Adrenal gland (tissue), 12 donors: ENCODE data around the gene RNF4. TPM values are rescaled to one million over a fixed set of nuclear protein-coding genes. Genes with fewer than 3 reads are reported as not detected.
"Not testable (repeated sequence)": the region's sequence is repeated elsewhere in the genome, so short reads cannot be mapped to it uniquely, and the experiment has no call there.

ENCODE experiments used
- DNase-seq, 7 donors: peaks; one replicate each; pipeline ENCODE4 v3.0.0-alpha.2; 2019 to 2020
- H3K27ac ChIP-seq, 5 donors: fragments of 200-600 bp; sonication (generic) in 4 of 5; 1 replicate in 3 of 5; 2 replicates in 2 of 5; pipeline versions ENCODE4 v1.5.1 to v1.8.0; 2016 to 2020; ENCODE audit warnings: mild to moderate bottlenecking in 1 of 5
- H3K27me3 ChIP-seq: fragments of 200-600 bp; 2 replicates; pipeline ENCODE4 v1.8.0; 2021
- H3K36me3 ChIP-seq, 2 donors: fragments of 200-600 bp; replicated peaks in 1 of 2; 1 replicate in 1 of 2; 2 replicates in 1 of 2; pipeline versions ENCODE4 v1.5.1 to v1.8.0; 2018 to 2022
- H3K4me1 ChIP-seq, 2 donors: fragments of 200-600 bp; replicated peaks in 1 of 2; 1 replicate in 1 of 2; 2 replicates in 1 of 2; pipeline versions ENCODE4 v1.5.1 to v1.8.0; 2018 to 2021
- H3K4me3 ChIP-seq, 4 donors: fragments of 200-600 bp; sonication (generic) in 3 of 4; one replicate each; pipeline ENCODE4 v1.5.1; 2016 to 2018
- H3K9me3 ChIP-seq, 3 donors: fragments of 200-600 bp; sonication (generic) in 1 of 3; replicated peaks in 1 of 3; 1 replicate in 2 of 3; 2 replicates in 1 of 3; pipeline versions ENCODE4 v1.5.1 to v1.8.0; 2016 to 2021
- CTCF ChIP-seq, 6 experiments: fragments of 450-650 bp in 4 of 6; fragments of 200-600 bp in 2 of 6; sonication (generic) in 1 of 6; IDR thresholded peaks; 1 replicate in 5 of 6; 2 replicates in 1 of 6; pipeline versions ENCODE4 v1.5.1 to v1.8.0; 2016 to 2021; ENCODE audit warnings: antibody characterized with exemption in 6 of 6, mild to moderate bottlenecking in 2 of 6, moderate library complexity in 1 of 6
- POLR2A ChIP-seq, 2 donors: fragments of 450-650 bp; IDR thresholded peaks; one replicate each; pipeline ENCODE4 v1.6.1; 2017; ENCODE audit warnings: antibody characterized with exemption in 2 of 2, mild to moderate bottlenecking in 2 of 2, moderate library complexity in 1 of 2
- WGBS, 4 donors: extraction: QIAGEN DNeasy Blood & Tissue Kit in 2 of 4; methylation state at CpG; one replicate each; pipeline versions ENCODE4 v1.1.5 to v1.1.7; 2013 to 2017; 5-methylcytosine and 5-hydroxymethylcytosine counted together
- intact Hi-C, 2 donors: fragments of 100-400 bp; cut with DNase I; formaldehyde crosslinking; loops; one replicate each; pipeline versions ENCODE4 v1.14.1 to v1.15.0; 2022 to 2023
- polyA plus RNA-seq, 3 donors: library from polyadenylated mRNA; stranded (reverse); fragments of 200-250 nt in 2 of 3; fragments of 350-450 nt in 1 of 3; fragmentation: Illumina TruSeq in 1 of 3; extraction: RNeasy Lipid Tissue Mini Kit (QIAGEN cat#74804) in 1 of 3; gene quantifications; one replicate each; pipeline ENCODE4 v1.2.3, GENCODE V29; 2013 to 2014
- total RNA-seq, 9 donors: library from RNA; depleted of rRNA in 4 of 9; stranded (reverse); fragments of >200 nt in 4 of 9; fragments of 120-200 nt in 1 of 9; fragmentation: NEBNext Ultra II Directional in 1 of 9; extraction: Animal tissue kit (Norgen Biotek cat#: 25700) in 1 of 9; gene quantifications; one replicate each; pipeline versions ENCODE4 v1.1.0 to v1.2.4, GENCODE V29; 2013 to 2023
- donor health status: healthy with polysubstance abuse.
- donor health status: Bipolar disorder and iron deficiency.
- donor health status: DM: yes; HTN: yes; CAD: no.
- donor health status: DM: no; HTN: no; CAD: no.
- donor health status: DM: no; HTN: no; CAD: no.
- donor health status: DM: yes; HTN: yes; CAD: no.

RNF4 gene
- total and polyA plus RNA-seq, 12 donors: 14.5 to 84.1 (median 49.9) TPM

DNA sequence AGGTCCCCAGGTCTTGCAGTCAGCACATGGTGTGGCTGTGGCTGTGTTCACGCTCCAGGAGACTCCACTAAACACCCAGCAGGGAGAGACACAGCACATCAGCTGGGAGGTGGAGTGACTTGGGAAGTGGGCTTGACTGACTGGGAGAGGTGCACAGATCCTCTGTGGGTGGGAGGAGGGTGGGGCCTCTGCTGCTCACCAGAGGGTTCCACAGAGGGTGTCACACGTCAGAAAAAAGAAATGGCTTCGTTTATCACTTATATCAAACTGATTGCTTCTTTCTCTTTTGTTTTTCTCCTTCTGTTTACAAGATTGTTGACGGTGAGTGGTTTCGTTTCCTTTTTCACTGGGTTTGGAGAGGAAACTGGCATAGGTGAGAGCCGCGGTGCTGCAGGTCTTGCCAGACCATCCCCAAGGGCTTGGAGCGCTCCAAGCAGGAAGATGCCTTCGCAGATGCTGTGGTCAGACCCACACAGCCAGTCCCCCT, 42.8 kb downstream of the RNF4 start:
- no peak overlapping the region for H3K27ac ChIP-seq
- intact Hi-C loops: no loop called here
- WGBS, 4 donors: 82 to 96% (median 83%) methylated on average over 8 to 9 of the region's 9 CpGs
- no peak for TF ChIP-seq CTCF (IDR thresholded peaks at IDR 0.05)
- peaks cover 0 to 47% of the 10 kb centered on the region in 2 donors for H3K36me3 ChIP-seq
- no peaks in the 10 kb centered on the region for H3K27me3 ChIP-seq
- DNase-seq: no peak
- H3K4me3 ChIP-seq: no peak overlapping the region
- no peaks in the 10 kb centered on the region for H3K9me3 ChIP-seq
- H3K4me1 ChIP-seq: no peaks in the 10 kb centered on the region

- DNase-seq: no peak
Measured at GRCh38 chr4:2512396-2513135, 43.7 kb downstream of the RNF4 start.

DNA sequence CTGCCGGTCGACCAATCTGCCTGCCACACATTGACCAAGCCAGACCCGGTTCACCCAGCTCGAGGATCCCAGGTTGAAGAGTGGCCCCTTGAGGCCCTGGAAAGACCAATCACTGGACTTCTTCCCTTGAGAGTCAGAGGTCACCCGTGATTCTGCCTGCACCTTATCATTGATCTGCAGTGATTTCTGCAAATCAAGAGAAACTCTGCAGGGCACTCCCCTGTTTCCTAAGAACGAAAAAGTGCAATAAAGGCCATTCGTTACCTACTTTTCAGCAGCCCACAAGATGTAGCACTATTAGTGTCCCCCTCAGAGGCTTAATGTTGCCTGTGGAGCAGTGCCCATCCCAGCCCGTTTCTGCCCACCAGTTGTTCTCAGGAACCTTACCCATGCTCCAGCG, 45.3 kb downstream of the RNF4 start:
- DNase-seq, H3K27ac ChIP-seq, H3K4me1 ChIP-seq, H3K9me3 ChIP-seq, H3K4me3 ChIP-seq, H3K27me3 ChIP-seq, intact Hi-C loops: not testable (repeated sequence)
- WGBS, 4 donors: 82 to 92% (median 88%) methylated on average over 8 to 9 of the region's 9 CpGs
- peaks cover 0 to 47% of the 10 kb centered on the region in 2 donors for H3K36me3 ChIP-seq

More at GRCh38 chr4:2512396-2513135, 43.7 kb downstream of the RNF4 start:
- intact Hi-C loops: no loop called here
- H3K27ac ChIP-seq: no peak overlapping the region
- WGBS, 4 donors: 94 to 97% (median 96%) methylated on average over 11 to 15 of the region's 15 CpGs
- H3K4me3 ChIP-seq: no peak overlapping the region
- TF ChIP-seq POLR2A (IDR thresholded peaks at IDR 0.05) (no peak), CTCF (IDR thresholded peaks at IDR 0.05) (no peak)
- H3K9me3 ChIP-seq: no peaks in the 10 kb centered on the region
- H3K27me3 ChIP-seq: no peaks in the 10 kb centered on the region
- no peaks in the 10 kb centered on the region for H3K4me1 ChIP-seq
- H3K36me3 ChIP-seq: peaks cover 0 to 47% of the 10 kb centered on the region in 2 donors

DNA sequence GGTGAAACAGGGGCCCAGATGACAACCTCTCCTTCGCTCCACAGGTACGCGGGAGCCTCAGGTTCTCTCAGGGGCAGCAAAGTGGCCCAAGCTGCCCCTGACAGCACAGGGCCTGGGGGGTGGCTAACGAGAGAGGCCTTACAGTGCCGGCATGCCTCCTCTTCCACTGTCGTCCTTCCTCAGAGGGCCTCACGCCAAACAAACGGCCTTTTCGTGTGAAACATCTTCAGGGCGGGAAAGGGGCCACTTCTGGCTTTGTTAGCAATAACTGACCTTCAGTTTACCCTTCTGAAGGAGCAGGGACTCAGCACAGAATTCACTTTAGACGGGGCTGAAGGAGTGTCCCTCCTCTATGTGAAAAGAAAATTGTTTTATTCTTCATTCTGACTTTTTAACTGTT, 46.0 kb downstream of the RNF4 start:
- H3K27ac ChIP-seq, intact Hi-C loops, H3K4me3 ChIP-seq, H3K27me3 ChIP-seq, DNase-seq, H3K4me1 ChIP-seq, H3K9me3 ChIP-seq: not testable (repeated sequence)
- WGBS, 4 donors: 66 to 76% (median 71%) methylated on average over 7 to 11 of the region's 11 CpGs
- H3K36me3 ChIP-seq: peaks cover 0 to 47% of the 10 kb centered on the region in 2 donors

DNA sequence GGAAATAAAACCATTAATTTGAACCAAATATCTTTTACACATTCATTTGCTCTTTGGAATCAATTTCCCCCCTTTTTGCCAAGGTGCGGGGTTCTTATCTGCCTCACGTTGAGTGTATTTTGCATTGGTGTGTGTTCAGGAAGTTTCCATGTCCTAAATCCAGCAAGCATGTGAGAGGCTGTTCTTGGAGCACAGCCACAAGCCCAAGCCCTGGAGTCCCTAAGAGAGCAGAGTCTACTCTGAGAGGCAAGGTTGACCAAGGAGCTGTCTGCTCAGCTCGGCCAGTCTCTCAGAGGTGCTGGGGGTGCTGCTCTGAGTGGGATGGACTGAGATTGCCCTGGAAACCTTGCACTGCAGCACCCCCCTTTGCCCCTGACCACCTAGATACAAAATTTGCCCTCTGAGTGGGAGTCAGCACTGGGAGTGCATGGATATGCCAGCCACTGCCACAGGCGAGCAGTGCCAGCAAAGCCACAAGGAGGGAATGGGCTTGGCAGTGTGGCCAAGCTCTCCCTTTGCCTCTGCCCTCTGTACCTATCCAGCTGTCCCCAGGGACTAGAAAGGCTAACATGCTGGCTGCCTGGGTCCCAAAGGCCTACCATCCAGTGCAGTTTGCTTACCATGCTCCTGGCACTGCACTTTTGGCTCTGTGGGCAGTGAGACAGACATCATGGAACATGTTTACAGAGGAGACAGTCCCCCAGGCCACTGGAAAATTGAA, 47.1 kb downstream of the RNF4 start:
- Histone ChIP-seq H3K27ac (peak overlapping the region in 2 of 5 donors; percentile 5 to 15), H3K9me3 (no peaks in the 10 kb centered on the region), H3K27me3 (no peaks in the 10 kb centered on the region), H3K4me3 (no peak overlapping the region), H3K4me1 (no peaks in the 10 kb centered on the region), H3K36me3 (peaks cover 0 to 39% of the 10 kb centered on the region in 2 donors)
- TF ChIP-seq POLR2A (IDR thresholded peaks at IDR 0.05) (no peak), CTCF (IDR thresholded peaks at IDR 0.05) (no peak)
- DNase-seq: peak in 2 of 7 donors; percentile 37 to 39
- intact Hi-C loops: no loop called here
- 54 to 70% (median 64%) methylated on average over 2 to 4 of the region's 4 CpGs for WGBS, 4 donors
